CD4-positive, CD25-positive, alpha-beta regulatory T cell (primary cell): ENCODE measurements around the gene IFFO2. TPM values are rescaled to one million over a fixed set of nuclear protein-coding genes. Genes with fewer than 3 reads are reported as not detected.

ENCODE experiments used
- ATAC-seq, 2 donors: fragments of 150-1000 bp; cut with Tn5 transposase; one replicate each; pipeline ENCODE4 v1.10.0; 2021; ENCODE audit warnings: low read depth in 2 of 2, moderate number of reproducible peaks in 2 of 2, moderate library complexity in 1 of 2
- DNase-seq, 3 donors: peaks; one replicate each; pipeline versions ENCODE4 v3.0.0 to v3.0.0-alpha.2; 2012 to 2022; ENCODE audit warnings: mixed read lengths in 1 of 3
- H3K27ac ChIP-seq: one replicate; pipeline ENCODE4 v1.7.0; 2013; ENCODE audit warnings: mild to moderate bottlenecking, low read length; ENCODE audit not compliant: insufficient read depth, poor library complexity, severe bottlenecking
- H3K27me3 ChIP-seq: one replicate; pipeline ENCODE4 v1.7.0; 2013; ENCODE audit warnings: low read length; ENCODE audit not compliant: control insufficient read depth, insufficient read depth
- H3K36me3 ChIP-seq: one replicate; pipeline ENCODE4 v1.7.0; 2013; ENCODE audit warnings: mild to moderate bottlenecking, low read length, moderate library complexity; ENCODE audit not compliant: control insufficient read depth, insufficient read depth
- H3K4me1 ChIP-seq: 2 replicates; pipeline ENCODE4 v1.7.0; 2013; ENCODE audit warnings: mild to moderate bottlenecking, low read length; ENCODE audit not compliant: insufficient read depth, control insufficient read depth, poor library complexity, severe bottlenecking
- H3K4me3 ChIP-seq: one replicate; pipeline ENCODE4 v1.7.0; 2013; ENCODE audit warnings: low read depth, mild to moderate bottlenecking, low read length, moderate library complexity
- H3K9me3 ChIP-seq, 2 experiments: 1 replicate in 1 of 2; 2 replicates in 1 of 2; pipeline ENCODE4 v1.7.0; 2013; ENCODE audit warnings: low read length in 2 of 2, mild to moderate bottlenecking in 1 of 2, moderate library complexity in 1 of 2; ENCODE audit not compliant: control insufficient read depth in 2 of 2
- H3K27ac Mint-ChIP-seq, 3 donors: one replicate each; pipeline ENCODE4 v1.8.0; 2020 to 2022; ENCODE audit warnings: mild to moderate bottlenecking in 3 of 3, mixed read lengths in 3 of 3, moderate library complexity in 2 of 3
- H3K27me3 Mint-ChIP-seq: one replicate; pipeline ENCODE4 v1.8.0; 2022; ENCODE audit warnings: mild to moderate bottlenecking, mixed read lengths
- H3K36me3 Mint-ChIP-seq: one replicate; pipeline ENCODE4 v1.8.0; 2020; ENCODE audit warnings: mixed read lengths
- H3K4me1 Mint-ChIP-seq, 4 donors: one replicate each; pipeline ENCODE4 v1.8.0; 2020 to 2022; ENCODE audit warnings: mixed read lengths in 4 of 4, mild to moderate bottlenecking in 1 of 4
- H3K4me3 Mint-ChIP-seq, 4 donors: one replicate each; pipeline ENCODE4 v1.8.0; 2020 to 2022; ENCODE audit warnings: mild to moderate bottlenecking in 4 of 4, mixed read lengths in 4 of 4, moderate library complexity in 3 of 4
- H3K9me3 Mint-ChIP-seq, 7 donors: one replicate each; pipeline ENCODE4 v1.8.0; 2020 to 2022; ENCODE audit warnings: mixed read lengths in 7 of 7, mild to moderate bottlenecking in 3 of 7, moderate library complexity in 2 of 7
- polyA plus RNA-seq, 4 donors: library from polyadenylated mRNA; unstranded; fragments of 300-500 nt; fragmentation: Illumina TruSeq; gene quantifications; one replicate each; pipeline ENCODE4 v1.2.3, GENCODE V29; 2021
- total RNA-seq: library from RNA; stranded (reverse); gene quantifications from one replicate; pipeline ENCODE4 v1.2.3, GENCODE V29; 2022

Gene IFFO2
- total and polyA plus RNA-seq, 5 donors from 2014 or later = 1.4 to 101 (median 3.0) TPM

GRCh38 chr1:18861590-18861989, 94.9 kb downstream of the IFFO2 start:
- Histone ChIP-seq H3K27me3 (no peaks in the 10 kb centered on the region), H3K4me3 (no peak overlapping the region), H3K9me3 (no peaks in the 10 kb centered on the region), H3K27ac (no peak overlapping the region), H3K36me3 (no peaks in the 10 kb centered on the region), H3K4me1 (no peaks in the 10 kb centered on the region)
- ATAC-seq = no peak
- Mint-ChIP-seq H3K4me3 (no peak overlapping the region), H3K27ac (no peak overlapping the region), H3K4me1 (no peaks in the 10 kb centered on the region), H3K27me3 (peaks cover 4% of the 10 kb centered on the region), H3K36me3 (no peaks in the 10 kb centered on the region), H3K9me3 (peaks cover 0 to 3% (median 0%) of the 10 kb centered on the region in 7 donors)
- DNase-seq = no peak

- Histone ChIP-seq H3K4me1 (no peaks in the 10 kb centered on the region), H3K27ac (no peak overlapping the region), H3K27me3 (no peaks in the 10 kb centered on the region), H3K36me3 (no peaks in the 10 kb centered on the region), H3K9me3 (no peaks in the 10 kb centered on the region), H3K4me3 (no peak overlapping the region)
- ATAC-seq (no peak), DNase-seq (no peak)
- no peak overlapping the region for H3K27ac Mint-ChIP-seq
- H3K4me1 Mint-ChIP-seq = no peaks in the 10 kb centered on the region
- no peaks in the 10 kb centered on the region for H3K36me3 Mint-ChIP-seq
- peaks cover 0 to 3% (median 0%) of the 10 kb centered on the region in 7 donors for H3K9me3 Mint-ChIP-seq
- no peak overlapping the region for H3K4me3 Mint-ChIP-seq
- peaks cover 7% of the 10 kb centered on the region for H3K27me3 Mint-ChIP-seq
Observed at GRCh38 chr1:18861082-18861481, 95.4 kb downstream of the IFFO2 start.

GRCh38 chr1:18859560-18859959, 96.9 kb downstream of the IFFO2 start, which contains the start of gene TAS1R2:
TAS1R2 (minus strand) TSS chr1:18859660; CDS start chr1:18859660, 0 bp downstream.
- ATAC-seq (no peak), DNase-seq (no peak)
- Mint-ChIP-seq H3K4me1 (no peaks in the 10 kb centered on the region), H3K27ac (no peak within 1 kb of the TSS), H3K9me3 (peaks cover 0 to 3% (median 0%) of the 10 kb centered on the region in 7 donors), H3K27me3 (peaks cover 9% of the 10 kb centered on the region), H3K4me3 (no peak within 1 kb of the TSS), H3K36me3 (no peaks in the 10 kb centered on the region)
- Histone ChIP-seq H3K27me3 (no peaks in the 10 kb centered on the region), H3K36me3 (no peaks in the 10 kb centered on the region), H3K9me3 (no peaks in the 10 kb centered on the region), H3K27ac (no peak within 1 kb of the TSS), H3K4me3 (no peak within 1 kb of the TSS), H3K4me1 (no peaks in the 10 kb centered on the region)

- no peaks in the 10 kb centered on the region for H3K36me3 Mint-ChIP-seq
- peaks cover 9% of the 10 kb centered on the region for H3K27me3 Mint-ChIP-seq
- H3K27ac Mint-ChIP-seq = no peak overlapping the region
- no peak overlapping the region for H3K4me3 ChIP-seq
- H3K36me3 ChIP-seq = no peaks in the 10 kb centered on the region
- ATAC-seq (no peak), DNase-seq (no peak)
- no peak overlapping the region for H3K4me3 Mint-ChIP-seq
- no peak overlapping the region for H3K27ac ChIP-seq
- no peaks in the 10 kb centered on the region for H3K4me1 ChIP-seq
- H3K4me1 Mint-ChIP-seq = no peaks in the 10 kb centered on the region
- no peaks in the 10 kb centered on the region for H3K9me3 ChIP-seq
- H3K9me3 Mint-ChIP-seq = peaks cover 0 to 3% (median 0%) of the 10 kb centered on the region in 7 donors
- no peaks in the 10 kb centered on the region for H3K27me3 ChIP-seq
Observed at GRCh38 chr1:18858070-18858688, 98.3 kb downstream of the IFFO2 start.

GRCh38 chr1:18856435-18856834, 100.0 kb downstream of the IFFO2 start:
- no peak overlapping the region for H3K4me3 Mint-ChIP-seq
- no peak overlapping the region for H3K4me3 ChIP-seq
- no peaks in the 10 kb centered on the region for H3K36me3 Mint-ChIP-seq

GRCh38 chr1:18855573-18855972, 100.9 kb downstream of the IFFO2 start:
- Mint-ChIP-seq H3K4me1 (no peaks in the 10 kb centered on the region), H3K9me3 (peaks cover 0 to 1% (median 0%) of the 10 kb centered on the region in 7 donors), H3K36me3 (no peaks in the 10 kb centered on the region), H3K4me3 (no peak overlapping the region), H3K27ac (no peak overlapping the region), H3K27me3 (peaks cover 4% of the 10 kb centered on the region)
- H3K27me3 ChIP-seq = no peaks in the 10 kb centered on the region
- no peak overlapping the region for H3K27ac ChIP-seq
- ATAC-seq (no peak), DNase-seq (no peak)
- H3K9me3 ChIP-seq = no peaks in the 10 kb centered on the region
- no peaks in the 10 kb centered on the region for H3K36me3 ChIP-seq
- no peak overlapping the region for H3K4me3 ChIP-seq
- no peaks in the 10 kb centered on the region for H3K4me1 ChIP-seq

More at GRCh38 chr1:18856435-18856834, 100.0 kb downstream of the IFFO2 start:
- Histone ChIP-seq H3K27ac (no peak overlapping the region), H3K9me3 (no peaks in the 10 kb centered on the region), H3K27me3 (no peaks in the 10 kb centered on the region), H3K4me1 (no peaks in the 10 kb centered on the region), H3K36me3 (no peaks in the 10 kb centered on the region)
- Mint-ChIP-seq H3K9me3 (peaks cover 0 to 1% (median 0%) of the 10 kb centered on the region in 7 donors), H3K4me1 (no peaks in the 10 kb centered on the region), H3K27me3 (peaks cover 4% of the 10 kb centered on the region), H3K27ac (no peak overlapping the region)
- DNase-seq (no peak), ATAC-seq (no peak)

- no peaks in the 10 kb centered on the region for H3K4me1 Mint-ChIP-seq
- Histone ChIP-seq H3K4me3 (no peak overlapping the region), H3K4me1 (no peaks in the 10 kb centered on the region), H3K27ac (no peak overlapping the region), H3K36me3 (no peaks in the 10 kb centered on the region), H3K9me3 (no peaks in the 10 kb centered on the region), H3K27me3 (no peaks in the 10 kb centered on the region)
- H3K36me3 Mint-ChIP-seq = no peaks in the 10 kb centered on the region
- no peak for DNase-seq
- no peak overlapping the region for H3K27ac Mint-ChIP-seq
- peaks cover 0 to 1% (median 0%) of the 10 kb centered on the region in 7 donors for H3K9me3 Mint-ChIP-seq
- peaks cover 4% of the 10 kb centered on the region for H3K27me3 Mint-ChIP-seq
- no peak overlapping the region for H3K4me3 Mint-ChIP-seq
- no peak for ATAC-seq
Observed at GRCh38 chr1:18854331-18855025, 102.0 kb downstream of the IFFO2 start.
